Measurements from ENCODE around the gene DCX.

DCX gene

DNA sequence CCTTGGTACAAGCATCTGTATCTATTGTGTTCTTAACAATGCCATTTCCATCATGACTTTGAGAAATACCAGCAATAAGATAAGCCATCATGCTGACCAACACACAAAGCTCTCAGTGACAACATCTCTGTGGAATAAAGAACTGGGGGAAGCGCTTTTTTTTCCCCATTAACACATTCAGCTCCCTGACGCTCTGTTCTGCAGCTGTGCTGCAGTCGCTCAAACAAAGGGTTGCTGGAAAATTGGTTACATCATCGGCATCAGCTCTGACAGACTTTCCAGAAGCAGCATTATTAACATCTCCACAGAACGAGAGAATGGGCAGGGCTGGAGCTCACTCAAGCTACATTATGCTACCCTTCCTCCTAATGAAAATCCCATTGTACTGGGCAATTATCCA, 39.9 kb downstream of the DCX start:
- TF ChIP-seq SIN3A (IDR thresholded peaks at IDR 0.05; ENCODE audit: borderline replicate concordance, insufficient read depth, low read length) (no peak), TAF1 (IDR thresholded peaks at IDR 0.05; ENCODE audit: borderline replicate concordance, insufficient read depth, low read length) (no peak), POLR2AphosphoS5 (IDR thresholded peaks at IDR 0.05; ENCODE audit: low read depth, low read length) (no peak), FOXP2 (optimal IDR thresholded peaks at IDR 0.05; ENCODE audit: borderline replicate concordance, extremely low read depth, extremely low read length, insufficient read depth) (no peak), REST (IDR thresholded peaks at IDR 0.05; ENCODE audit: insufficient read depth in 1 of 2, low read depth in 2 of 2, low read length in 2 of 2) (no peak)

DNA sequence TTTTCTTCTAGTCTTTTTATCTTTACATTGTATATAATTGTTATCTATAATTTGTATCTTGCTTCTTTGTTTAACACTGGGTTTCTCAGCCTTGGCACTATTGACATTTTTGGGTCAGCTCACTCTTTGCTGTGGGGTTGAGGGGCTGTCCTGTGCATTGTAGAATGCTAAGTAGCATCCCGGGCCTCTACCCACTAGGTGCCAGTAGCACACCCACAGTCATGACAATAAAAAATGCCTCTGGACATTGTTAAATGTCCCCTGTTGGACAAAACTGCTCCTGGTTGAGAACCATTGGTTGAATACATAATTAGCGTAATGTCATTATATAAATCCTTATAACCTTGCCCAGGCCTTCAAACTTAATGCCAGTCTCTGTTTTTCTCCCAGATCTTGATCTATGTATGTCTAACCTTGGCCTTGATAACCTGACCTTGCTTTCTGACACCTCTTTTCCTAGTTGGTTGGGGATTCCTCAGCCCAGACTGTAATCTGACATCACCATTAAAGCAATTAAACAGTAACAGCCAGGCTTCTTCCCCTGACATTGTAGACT, 46.1 kb downstream of the DCX start:
- TF ChIP-seq SIN3A (IDR thresholded peaks at IDR 0.05; ENCODE audit: borderline replicate concordance, insufficient read depth, low read length): no peak
- no peak for TF ChIP-seq POLR2AphosphoS5 (IDR thresholded peaks at IDR 0.05; ENCODE audit: low read depth, low read length)
- no peak for TF ChIP-seq FOXP2 (optimal IDR thresholded peaks at IDR 0.05; ENCODE audit: borderline replicate concordance, extremely low read depth, extremely low read length, insufficient read depth)
- no peak for TF ChIP-seq REST (IDR thresholded peaks at IDR 0.05; ENCODE audit: insufficient read depth in 1 of 2, low read depth in 2 of 2, low read length in 2 of 2)
- no peak for TF ChIP-seq TAF1 (IDR thresholded peaks at IDR 0.05; ENCODE audit: borderline replicate concordance, insufficient read depth, low read length)

DNA sequence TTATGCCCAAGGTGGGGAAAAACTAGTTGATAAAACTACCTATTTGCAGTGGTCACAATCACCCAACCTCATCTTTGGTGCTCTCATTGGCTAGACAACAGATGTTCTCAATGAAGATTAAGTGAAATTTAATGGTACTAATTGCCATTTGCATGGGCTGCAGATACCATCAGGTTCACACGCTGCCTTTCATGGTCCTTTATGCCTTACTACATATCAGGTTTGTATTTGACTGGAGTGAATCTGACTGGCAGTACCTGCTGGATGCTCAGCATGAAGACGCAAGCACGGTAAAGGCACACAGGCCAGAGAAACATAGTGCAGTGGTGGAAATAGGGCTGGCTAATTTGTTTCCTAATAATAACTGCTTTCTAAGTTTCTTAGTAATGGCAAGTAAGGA, 48.3 kb downstream of the DCX start:
- TF ChIP-seq REST (IDR thresholded peaks at IDR 0.05; ENCODE audit: insufficient read depth in 1 of 2, low read depth in 2 of 2, low read length in 2 of 2) (no peak), POLR2AphosphoS5 (IDR thresholded peaks at IDR 0.05; ENCODE audit: low read depth, low read length) (no peak), FOXP2 (optimal IDR thresholded peaks at IDR 0.05; ENCODE audit: borderline replicate concordance, extremely low read depth, extremely low read length, insufficient read depth) (no peak), TAF1 (IDR thresholded peaks at IDR 0.05; ENCODE audit: borderline replicate concordance, insufficient read depth, low read length) (no peak), SIN3A (IDR thresholded peaks at IDR 0.05; ENCODE audit: borderline replicate concordance, insufficient read depth, low read length) (no peak)

DNA sequence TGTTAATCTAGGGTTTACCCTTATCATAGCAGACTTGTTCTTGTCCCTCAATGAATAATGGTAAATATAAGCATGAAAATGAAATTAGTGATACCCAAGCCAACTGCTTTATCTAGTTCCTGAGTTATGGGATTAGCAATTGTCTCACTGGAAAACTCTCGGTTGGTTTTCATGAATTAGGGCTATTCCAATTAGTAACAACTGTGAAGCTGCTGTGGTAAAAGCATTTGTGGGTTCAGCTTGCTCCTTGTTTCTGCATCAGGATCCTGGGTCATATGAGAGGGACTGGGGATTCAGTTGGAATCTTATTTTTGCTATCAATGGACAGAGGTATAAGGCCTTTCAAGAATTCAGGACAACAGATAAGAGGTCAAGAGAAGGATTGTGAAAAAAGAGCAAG, 50.2 kb downstream of the DCX start:
- no peak for TF ChIP-seq REST (IDR thresholded peaks at IDR 0.05; ENCODE audit: insufficient read depth in 1 of 2, low read depth in 2 of 2, low read length in 2 of 2)
- TF ChIP-seq FOXP2 (optimal IDR thresholded peaks at IDR 0.05; ENCODE audit: borderline replicate concordance, extremely low read depth, extremely low read length, insufficient read depth): no peak
- no peak for TF ChIP-seq TAF1 (IDR thresholded peaks at IDR 0.05; ENCODE audit: borderline replicate concordance, insufficient read depth, low read length)
- no peak for TF ChIP-seq POLR2AphosphoS5 (IDR thresholded peaks at IDR 0.05; ENCODE audit: low read depth, low read length)
- TF ChIP-seq SIN3A (IDR thresholded peaks at IDR 0.05; ENCODE audit: borderline replicate concordance, insufficient read depth, low read length): no peak

GRCh38 chrX:111360839-111361238, 51.2 kb downstream of the DCX start:
- TF ChIP-seq REST (IDR thresholded peaks at IDR 0.05; ENCODE audit: insufficient read depth in 1 of 2, low read depth in 2 of 2, low read length in 2 of 2): no peak
- TF ChIP-seq FOXP2 (optimal IDR thresholded peaks at IDR 0.05; ENCODE audit: borderline replicate concordance, extremely low read depth, extremely low read length, insufficient read depth): no peak
- no peak for TF ChIP-seq TAF1 (IDR thresholded peaks at IDR 0.05; ENCODE audit: borderline replicate concordance, insufficient read depth, low read length)
- TF ChIP-seq SIN3A (IDR thresholded peaks at IDR 0.05; ENCODE audit: borderline replicate concordance, insufficient read depth, low read length): no peak
- TF ChIP-seq POLR2AphosphoS5 (IDR thresholded peaks at IDR 0.05; ENCODE audit: low read depth, low read length): no peak
